ENCODE results near the gene CRADD.
"Not testable (repeated sequence)": the region's sequence is repeated elsewhere in the genome, so short reads cannot be mapped to it uniquely, and the experiment has no call there.

The CRADD gene

DNA sequence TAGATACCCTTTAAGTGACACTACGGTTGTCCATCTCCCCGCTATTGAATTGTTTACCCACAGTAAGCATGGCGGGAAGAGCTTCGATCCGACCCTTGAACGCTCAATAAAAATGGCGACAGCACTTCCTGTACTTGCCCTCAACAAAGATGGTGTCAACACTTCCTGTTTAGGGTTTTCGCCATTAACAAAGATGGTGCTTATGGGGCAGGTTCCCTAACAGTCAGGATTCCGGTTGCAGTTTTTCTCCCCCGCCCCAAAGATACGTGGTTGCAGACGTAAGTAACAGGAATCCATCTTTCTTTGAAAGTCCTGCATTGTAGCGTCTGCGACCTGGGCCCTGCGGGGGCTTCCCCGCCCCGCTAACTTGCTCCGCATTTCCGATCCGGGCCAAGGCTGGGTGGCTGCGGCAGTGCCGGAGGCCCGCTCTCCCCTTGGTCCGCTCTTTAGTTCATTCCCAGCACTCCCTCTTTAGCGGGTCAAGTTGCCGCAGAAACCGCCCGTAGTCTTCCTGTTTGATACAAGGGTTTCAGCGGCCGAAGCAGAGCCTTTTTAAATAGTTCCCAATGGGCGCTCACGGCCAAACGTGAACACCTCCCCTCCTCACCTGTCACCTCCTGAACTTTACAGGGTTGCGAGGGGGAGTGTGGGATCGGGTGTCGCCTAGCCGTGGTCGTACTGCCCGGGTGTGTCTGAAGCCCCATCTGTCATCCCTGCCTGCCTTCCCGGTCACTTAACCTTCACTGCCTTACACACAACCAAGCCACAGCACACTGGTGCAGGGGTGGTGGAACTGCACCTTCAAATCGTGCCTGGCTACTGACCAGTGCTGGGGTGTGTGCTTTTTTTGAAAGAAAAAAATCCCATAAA is at the start of gene CRADD:
Gene CRADD (plus strand): TSS at position 181 of the 870 bp plus-strand sequence.
- peak; percentile 45 to 67 for DNase-seq (ENCODE audit: low read depth in 2 of 2)

DNA sequence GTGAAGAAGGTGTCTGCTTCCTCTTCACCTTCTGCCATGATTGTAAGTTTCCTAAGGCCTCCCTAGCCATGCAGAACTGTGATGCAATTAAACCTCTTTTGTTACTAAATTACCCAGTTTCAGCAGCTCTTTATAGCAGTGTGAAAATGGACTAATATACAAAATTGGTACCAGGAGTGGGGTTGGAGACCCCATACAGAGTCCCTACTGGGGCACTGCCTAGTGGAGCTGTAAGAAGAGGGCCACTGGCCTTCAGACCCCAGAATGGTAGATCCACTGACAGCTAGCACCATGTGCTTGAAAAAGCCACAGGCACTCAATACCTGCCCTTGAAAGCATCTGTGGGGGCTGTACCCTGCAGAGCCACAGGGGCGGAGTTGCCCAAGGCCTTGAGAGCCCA is 44.8 kb upstream of the CRADD start:
- DNase-seq (ENCODE audit: low read depth in 2 of 2), result no peak

DNA sequence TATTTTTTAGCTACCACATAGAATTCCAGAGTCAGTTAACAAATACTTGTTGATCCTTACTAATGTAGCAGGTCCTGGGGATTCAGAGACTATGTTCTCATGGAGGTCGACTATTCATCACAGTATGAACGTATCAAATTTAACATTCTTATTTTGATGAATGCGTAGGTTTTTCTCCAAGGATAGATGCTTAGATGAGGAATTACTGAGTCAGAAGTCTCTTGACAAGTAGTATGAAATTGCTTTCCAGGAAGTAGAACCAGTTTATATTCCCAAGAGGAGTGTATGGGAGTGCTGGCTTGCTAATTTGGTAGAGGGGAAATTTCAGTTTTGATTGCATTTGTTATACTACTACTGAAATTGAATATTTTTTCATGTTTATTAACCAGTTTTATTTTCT is 42.8 kb upstream of the CRADD start:
- no peak for DNase-seq (ENCODE audit: low read depth in 2 of 2)

DNA sequence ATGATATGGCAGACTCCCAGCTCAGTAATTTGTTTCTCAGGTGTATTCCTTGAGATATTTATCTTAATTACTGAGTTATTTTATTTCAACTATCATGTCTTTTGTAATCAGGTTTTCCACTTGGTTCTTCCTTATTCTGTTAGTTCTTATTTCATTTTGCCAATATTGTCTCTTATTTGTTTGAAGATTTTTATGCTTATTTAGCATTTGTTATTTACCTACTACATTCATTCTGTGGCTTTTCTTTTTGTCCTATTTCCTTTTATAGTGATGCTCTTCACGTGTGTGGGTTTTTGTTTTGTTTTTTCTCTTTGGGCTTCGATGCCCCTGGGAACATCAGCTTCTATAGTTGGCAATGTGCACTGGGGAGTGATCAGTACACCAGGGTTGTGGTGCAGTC is 40.5 kb upstream of the CRADD start:
- DNase-seq (ENCODE audit: low read depth in 2 of 2), result no peak

DNA sequence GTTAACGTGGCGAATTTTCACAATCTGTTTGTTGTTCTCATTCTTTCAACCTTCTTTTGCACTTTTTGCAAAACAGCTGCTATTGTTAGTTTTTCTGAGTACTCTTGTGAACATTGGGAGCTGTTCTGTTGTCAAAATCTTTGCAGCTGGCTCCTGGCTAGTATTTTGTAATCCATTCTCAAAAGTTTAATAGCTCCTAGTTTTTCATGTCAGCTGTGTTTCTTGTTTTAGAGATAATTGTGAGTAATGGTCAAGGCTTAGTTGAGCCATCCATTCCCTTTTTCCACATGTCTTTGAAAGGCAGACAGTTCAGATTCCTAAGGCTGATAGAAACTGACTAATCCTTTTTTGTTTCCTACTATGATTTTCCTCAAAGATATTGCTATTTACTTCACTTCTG is 39.1 kb upstream of the CRADD start:
- DNase-seq (ENCODE audit: low read depth in 2 of 2), result no peak

DNA sequence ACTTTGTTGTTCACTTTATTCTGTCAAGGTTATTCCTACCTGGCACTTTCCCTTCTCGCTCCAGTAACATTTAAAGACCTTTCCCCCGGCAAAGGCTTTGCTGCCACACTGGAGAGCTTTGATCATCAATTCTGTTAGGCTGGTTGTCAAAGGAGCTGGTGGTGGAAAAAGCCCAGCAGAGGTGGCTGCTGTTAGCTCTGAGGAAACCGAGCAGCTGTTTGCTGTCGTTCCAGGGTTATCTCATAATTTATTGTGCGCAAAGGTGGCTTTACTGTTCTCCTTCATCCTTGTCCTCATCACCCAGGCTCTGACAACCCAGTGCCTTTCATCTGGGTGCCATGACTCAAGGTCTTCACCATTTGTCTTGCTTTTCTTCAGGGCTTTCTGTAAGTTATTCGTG is 38.2 kb upstream of the CRADD start:
- no peak for DNase-seq (ENCODE audit: low read depth in 2 of 2)

DNA sequence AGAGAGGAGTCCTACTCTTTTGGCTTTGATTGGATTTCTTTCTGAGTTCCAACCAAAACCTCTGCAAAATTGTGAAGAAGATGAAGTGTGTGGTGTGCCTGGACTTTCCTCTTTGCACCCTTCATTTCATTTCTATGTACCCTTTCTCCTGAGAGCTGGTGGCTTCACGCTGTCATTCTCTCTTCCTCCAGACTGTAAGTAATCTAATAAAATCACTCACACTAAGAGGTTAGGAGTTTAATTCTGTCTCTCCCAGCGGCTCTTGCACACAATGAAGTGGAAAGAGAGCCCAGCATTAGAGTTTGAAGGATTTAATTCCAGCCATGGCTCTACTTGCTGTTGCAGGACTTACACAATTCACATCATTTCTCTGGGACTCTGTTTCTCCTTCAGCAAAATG is 37.8 kb upstream of the CRADD start:
- no peak for DNase-seq (ENCODE audit: low read depth in 2 of 2)

DNA sequence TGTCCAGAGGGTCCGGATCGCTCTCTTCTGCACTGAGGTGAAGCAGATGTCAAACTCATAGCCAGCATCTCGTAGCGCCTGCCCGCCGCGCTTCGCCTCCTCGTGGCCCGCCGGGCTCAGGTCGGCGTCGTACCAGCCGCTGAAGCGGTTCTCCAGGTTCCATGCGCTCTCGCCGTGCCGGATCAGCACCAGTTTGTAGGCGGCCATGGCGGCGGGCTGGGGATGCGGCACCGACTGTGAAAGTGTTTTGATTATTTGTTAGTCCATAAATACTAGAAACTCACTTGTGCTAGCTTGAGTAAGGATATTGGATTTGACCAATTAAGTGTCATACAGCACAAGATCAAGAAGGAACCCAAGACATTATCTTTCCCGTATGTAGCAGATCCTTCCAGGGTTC is 35.8 kb upstream of the CRADD start:
- DNase-seq (ENCODE audit: low read depth in 2 of 2), result not testable (repeated sequence)

DNA sequence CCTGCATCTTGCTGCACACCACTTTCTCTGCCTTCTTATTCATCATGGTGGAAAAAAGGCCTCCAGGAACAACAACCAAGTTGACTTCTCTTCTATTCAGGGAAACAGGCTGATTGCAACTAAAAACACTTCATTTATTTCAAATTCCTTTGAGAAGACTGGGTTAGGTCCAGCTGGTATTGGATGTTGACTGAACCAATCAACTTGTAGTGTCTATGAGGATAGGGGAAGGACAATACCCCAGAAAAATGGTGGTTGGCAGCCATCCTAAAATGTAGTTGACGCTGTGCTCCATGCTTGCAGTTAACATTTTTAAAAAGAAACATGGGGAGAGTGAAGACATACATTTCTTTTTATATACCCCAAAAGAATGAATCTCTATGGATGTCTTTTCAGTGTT is 34.4 kb upstream of the CRADD start:
- no peak for DNase-seq (ENCODE audit: low read depth in 2 of 2)

DNA sequence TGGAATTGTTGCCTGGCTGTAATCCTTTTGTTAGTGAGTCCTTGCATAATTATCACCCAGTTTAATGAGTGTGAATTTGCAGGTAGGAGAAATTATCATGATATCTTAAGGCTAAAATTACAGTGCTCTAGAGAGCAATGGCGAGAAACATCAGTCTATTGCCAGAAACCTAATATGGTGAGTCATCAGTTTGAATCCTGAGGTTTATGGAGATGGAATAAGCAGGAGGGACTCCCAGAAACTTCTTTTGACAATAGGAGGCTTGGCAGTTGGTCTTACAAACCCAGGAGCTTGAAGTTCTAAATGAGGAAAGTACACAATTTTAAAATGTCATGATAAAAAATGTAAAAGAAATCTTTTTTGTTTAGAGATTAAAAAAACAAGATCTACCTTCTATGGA is 31.5 kb upstream of the CRADD start:
- DNase-seq (ENCODE audit: low read depth in 2 of 2), result no peak

DNA sequence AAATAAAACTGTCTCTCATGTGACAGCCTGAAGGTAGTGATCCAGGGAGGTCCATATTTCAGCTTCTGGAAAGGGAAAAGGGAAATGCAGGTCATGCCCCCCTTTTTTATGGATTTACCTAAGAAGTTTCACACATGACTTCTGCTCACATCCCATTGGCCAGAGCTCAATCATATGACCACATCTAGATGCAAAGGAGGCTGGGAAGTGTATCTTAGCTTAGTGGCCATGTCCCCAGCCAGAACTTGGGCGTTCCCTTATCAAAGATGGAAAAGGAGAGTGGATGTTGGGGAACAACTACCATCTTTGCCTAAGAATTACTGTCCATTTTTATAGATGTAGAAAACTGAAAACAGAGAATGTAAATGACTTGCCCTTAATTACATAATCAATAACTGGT is 26.5 kb upstream of the CRADD start:
- DNase-seq (ENCODE audit: low read depth in 2 of 2), result no peak

DNA sequence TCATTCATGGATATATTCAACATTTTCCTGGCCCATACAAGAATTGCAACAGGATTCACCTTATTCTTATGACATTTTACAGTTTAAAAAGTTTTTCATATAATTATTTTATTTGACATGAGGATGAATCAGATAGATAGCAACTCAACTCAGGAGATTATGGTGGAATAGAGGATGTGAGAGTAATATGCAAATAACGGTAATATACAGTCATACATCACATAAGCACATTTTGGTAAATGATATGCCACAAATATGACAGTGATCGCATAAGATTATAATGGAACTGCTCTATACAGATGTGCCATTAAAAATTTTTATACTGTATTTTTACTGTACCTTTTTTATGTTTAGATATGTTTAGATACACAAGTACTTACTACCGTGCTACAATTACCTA is 24.1 kb upstream of the CRADD start:
- DNase-seq (ENCODE audit: low read depth in 2 of 2), result no peak

DNA sequence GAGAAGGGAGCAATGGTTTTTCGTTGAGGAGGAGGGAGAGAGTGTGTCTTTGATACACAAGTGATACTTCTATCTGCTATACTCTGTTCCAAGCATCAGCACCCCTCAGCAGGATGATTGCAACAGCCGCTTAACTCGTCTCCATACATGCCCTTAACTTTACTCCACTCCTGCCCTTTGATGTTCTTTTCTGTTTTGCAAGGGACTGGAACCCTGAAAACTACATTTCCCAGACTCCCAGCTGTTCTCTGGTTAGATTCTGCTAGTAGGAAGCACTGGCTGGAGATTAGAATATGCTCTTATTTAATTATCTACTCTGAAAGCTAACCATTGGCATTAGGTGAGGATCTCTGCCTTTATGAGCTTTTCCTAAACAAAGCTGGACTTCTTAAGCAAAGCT is 23.5 kb upstream of the CRADD start:
- DNase-seq (ENCODE audit: low read depth in 2 of 2), result no peak

DNA sequence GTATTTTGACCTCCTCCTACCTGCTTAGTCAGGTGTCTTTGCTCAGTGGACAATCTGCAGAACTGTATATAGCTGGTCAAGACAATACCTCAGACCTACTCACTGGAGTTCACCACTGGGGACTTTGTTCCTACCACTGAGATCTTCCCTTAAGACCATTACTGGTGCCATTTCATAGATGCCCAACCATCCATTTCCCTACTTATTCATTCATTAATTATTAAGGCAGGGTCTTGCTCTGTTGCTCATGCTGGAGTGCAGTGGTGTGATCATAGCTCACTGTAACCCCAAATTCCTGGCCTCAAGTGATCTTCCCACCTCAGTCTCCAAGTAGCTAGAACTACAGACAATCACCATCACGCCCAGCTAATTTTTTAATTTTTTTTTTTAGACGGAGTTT is 22.8 kb upstream of the CRADD start:
- DNase-seq (ENCODE audit: low read depth in 2 of 2), result no peak

DNA sequence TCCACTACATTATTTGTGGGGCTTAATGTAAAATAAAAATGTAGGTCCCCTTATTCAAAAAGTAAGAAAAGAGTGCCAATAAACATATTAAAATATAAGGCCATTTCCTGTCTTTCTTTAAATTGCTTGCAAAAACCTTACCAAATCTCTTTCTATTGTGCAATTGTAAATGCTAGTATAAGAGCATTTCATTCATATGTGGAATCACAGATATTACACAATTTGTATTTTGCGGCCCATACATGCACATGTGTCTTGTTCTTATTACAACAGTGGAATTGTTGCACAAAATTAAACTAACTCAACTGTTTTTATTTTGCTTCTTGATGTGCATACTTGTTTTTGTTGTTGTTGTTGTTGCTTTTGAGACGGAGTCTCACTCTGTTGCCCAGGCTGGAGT is 20.1 kb upstream of the CRADD start:
- DNase-seq (ENCODE audit: low read depth in 2 of 2), result no peak

DNA sequence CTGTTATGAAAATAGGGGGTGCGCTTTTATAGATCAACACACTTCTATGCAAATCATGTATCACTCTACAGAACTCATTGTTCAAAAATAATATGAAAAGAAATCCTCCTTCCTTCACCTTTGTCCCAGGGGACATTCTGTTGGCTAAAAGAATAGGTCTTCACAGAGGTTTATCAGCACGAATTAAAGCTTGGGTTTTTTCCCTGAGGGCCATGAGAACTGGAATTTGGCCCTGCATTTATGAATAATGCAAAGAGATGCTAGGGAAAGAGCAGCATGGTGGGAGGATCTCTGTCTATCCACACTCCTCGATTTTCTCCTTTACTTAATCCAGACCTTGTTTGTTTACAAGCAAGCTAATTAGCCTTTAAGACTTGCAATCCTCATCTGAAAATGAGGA is 16.2 kb upstream of the CRADD start:
- DNase-seq (ENCODE audit: low read depth in 2 of 2), result no peak

DNA sequence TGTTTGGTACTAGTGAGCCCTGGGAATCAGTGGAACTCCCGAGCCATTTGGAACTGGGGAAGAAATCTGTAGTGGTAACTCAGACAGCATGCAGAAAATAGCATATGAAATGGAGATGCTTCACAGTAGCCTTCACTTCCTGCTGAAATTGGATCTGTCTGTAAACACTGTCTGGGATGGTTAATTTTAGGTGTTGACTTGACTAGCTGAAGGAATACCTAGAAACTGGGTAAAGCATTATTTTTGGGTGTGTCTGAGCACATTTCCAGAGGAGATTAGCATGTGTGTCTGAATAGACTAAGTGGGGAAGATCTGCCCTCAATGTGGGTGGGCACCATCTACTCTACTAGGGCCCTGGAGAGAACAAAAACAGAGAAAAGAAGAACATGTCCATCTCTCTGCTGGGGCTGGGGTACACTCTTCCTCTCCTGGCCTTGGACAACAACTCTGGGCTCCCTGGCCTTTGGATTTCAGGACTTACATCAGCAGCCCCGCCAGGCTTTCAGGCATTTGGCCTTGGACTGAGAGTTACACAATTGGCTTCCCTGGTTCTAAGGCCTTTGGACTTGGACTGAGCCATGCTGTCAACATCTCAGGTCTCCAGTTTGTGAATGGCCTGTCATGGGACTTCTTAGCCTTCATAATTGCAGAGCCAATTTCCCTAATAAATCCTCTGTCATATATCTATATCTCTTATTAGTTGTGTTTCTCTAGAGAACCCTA is 14.0 kb upstream of the CRADD start:
- DNase-seq (ENCODE audit: low read depth in 2 of 2), result no peak

DNA sequence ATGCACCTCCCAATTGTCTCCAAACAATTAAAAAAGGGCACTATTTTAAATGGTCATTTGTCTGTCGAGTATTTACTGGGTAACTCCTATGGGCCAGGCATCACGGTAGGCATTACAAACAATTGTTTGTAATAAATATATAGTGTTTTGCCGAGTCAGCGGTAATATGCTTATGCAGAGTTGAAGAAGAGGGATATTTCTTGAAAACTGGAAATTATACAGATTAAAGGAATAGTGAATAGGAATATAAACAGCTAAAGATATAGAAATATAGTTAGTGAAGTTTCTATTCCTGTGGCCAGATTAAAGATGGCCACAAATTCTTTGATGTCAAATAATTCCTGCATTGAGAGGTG is 13.5 kb upstream of the CRADD start:
- no peak for DNase-seq (ENCODE audit: low read depth in 2 of 2)

DNA sequence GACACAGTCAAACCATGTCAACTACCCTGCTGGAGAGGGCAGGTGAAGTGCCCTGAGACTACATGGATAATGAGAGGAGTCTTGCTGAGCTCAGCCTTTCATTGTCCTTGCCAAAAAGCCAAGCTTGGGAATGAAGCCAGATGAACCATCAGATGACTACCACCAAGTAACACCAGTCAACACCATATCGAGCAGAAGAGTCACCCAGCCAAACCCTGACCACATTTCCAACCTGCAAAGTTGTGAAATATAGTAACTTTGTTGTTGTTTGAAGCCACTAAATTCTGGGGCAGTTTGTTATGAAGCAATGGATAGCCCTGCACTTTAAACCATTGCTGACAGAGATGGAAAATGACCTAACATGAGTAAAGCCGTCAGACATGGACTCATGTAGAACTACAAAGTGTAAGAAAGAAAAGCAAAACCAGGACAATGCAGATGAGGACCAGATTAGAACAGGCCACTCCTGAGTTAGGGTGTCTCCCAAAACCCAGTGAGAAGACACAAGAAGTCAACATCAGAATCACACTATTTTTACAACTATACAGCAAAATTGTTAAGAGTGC is 12.5 kb upstream of the CRADD start:
- no peak for DNase-seq (ENCODE audit: low read depth in 2 of 2)

DNA sequence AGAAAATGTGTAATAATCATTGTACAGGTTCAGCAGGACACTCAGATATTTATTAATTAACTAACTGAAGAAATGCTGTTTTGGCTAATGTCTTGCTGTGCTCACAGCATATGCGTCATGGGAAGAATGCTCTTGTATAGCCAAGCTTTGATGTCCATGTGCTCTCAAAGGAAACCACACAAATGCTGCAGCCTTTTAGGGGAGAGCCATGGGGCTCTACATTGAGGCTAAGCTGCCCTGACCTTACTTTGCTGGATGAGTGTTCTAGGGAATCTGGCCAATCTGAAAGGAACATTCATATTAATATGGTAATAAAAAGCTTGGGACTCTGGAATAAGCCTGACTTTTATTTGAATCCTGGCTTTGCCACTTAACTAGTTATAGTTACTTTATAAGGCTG is 9.5 kb upstream of the CRADD start:
- DNase-seq (ENCODE audit: low read depth in 2 of 2), result no peak

DNA sequence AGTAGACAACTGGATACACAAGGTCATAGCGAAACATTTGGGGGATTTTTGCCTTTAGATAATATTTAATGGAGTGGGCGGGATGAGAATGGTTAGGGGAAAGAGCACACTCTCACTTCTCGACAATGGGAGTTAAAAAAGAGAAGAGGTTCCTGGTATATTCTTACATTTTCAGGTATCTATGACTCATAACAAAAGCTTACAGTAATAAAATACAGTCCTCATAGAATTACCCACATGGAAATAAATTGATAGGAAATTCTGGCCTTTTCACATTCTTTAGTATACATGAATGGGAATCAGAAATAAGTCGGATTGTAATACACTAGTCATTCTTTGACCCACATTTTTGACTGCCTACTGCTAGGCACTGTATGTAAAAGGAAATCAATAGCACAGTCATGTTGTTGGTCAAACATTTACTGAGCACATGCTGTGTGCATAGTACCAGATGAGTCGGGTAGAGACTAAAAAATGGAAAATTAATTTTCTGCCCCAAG is 8.2 kb upstream of the CRADD start:
- DNase-seq (ENCODE audit: low read depth in 2 of 2), result no peak

DNA sequence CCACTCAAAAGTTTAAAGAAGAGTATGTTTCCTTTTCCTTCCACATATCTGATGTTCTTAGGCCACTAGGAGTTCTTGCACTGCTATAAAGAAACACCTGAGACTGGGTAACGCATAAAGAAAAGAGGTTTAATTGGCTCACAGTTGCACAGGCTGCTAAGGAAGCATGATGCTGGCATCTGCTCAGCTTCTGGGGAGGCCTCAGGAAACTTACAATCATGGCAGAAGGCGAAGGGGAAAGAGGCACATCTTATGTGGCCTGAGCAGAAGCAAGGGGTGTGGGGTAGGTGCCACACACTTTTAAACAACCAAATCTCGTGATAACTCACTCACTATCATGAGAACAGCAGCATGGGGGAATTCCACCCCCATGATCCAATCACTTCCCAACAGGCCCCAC is 7.7 kb upstream of the CRADD start:
- DNase-seq (ENCODE audit: low read depth in 2 of 2), result no peak

DNA sequence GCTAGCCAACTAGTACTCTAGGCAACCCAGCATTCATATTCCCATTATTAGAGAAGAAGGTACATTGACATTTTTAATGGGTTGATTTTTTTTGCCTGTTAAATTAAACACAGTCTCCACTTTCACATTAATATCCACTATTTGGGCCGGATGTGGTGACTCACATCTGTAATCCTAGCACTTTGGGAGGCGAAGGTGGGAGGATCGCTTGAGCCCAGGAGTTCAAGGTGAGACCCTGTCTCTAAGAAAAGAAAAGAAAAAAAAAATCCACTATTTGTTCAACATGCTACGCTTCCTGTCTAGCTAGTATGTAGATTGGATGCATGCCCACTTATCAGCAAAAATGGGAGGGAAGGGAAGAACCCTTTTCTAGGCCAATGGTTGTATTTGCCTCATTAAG is 7.1 kb upstream of the CRADD start:
- no peak for DNase-seq (ENCODE audit: low read depth in 2 of 2)

Measured in stimulated activated CD4-positive, alpha-beta T cell treated with anti-CD3 and anti-CD28 coated beads, Interleukin-1b, Interleukin-23, amount 100 ng/mL, for 1 hour (primary cell).